ENCODE results near the gene ZNF576. TPM values are rescaled to one million over a fixed set of nuclear protein-coding genes. Genes with fewer than 3 reads are reported as not detected.

ZNF576 gene
- total and polyA plus RNA-seq, 2 of the 4 experiments (the other 2 are of a cell fraction), result 13.8 to 19.5 TPM

DNA sequence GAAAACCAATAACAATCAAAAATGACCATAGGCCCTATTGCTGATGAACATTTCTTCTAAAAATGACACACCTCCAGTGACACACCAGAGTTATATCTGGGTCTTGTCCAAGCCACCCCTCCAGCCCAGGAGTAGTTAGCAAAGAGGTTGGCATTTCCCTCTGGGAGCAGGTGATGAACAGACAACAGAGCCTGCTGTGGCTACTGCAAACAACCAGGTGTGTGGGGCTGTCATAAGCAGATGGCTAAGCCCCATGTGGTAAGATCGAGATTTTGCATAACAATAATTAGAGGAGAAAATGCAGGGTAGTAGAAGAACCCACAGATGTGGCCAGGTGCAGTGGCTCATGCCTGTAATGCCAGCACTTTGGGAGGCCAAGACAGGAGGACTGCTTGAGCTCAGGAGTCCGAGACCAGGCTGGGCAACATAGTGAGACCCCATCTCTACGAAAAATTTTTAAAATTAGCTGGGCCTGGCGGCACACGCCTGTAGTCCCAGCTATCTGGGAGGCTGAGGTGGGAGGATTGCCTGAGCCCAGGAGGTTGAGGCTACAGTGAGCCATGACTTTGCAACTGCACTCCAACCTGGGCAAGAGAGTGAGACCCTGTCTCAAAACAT, 26.1 kb upstream of the ZNF576 start:
- in situ Hi-C loops (cut with MboI; ENCODE audit: low sequenced_read_pairs), result no loop called here
- DNase-seq, result no peak
- 100% methylated on average over 2 of the region's 5 CpGs; no CpG with 5 or more reads in 1 of the 2 experiments for WGBS, 2 experiments (ENCODE audit: extremely low coverage in 2 of 2, insufficient read length in 1 of 2)
- Histone ChIP-seq H3K9me1 (ENCODE audit: insufficient read depth, low read length) (peaks cover 6% of the 10 kb centered on the region; the same call in 1 of the 2 replicates), H3K79me1 (ENCODE audit: low read depth in 1 of 2, low read length in 2 of 2) (peaks cover 37 to 62% of the 10 kb centered on the region in 2 experiments), H2AK5ac (ENCODE audit: low read depth, low read length) (no peak overlapping the region), H2AFZ (replicated peaks; ENCODE audit: low read length, poor library complexity) (no peak overlapping the region), H3K4ac (ENCODE audit: low read depth, low read length) (no peak overlapping the region), H3K56ac (ENCODE audit: extremely low read depth, insufficient read depth, low read length) (no peak overlapping the region), H4K20me1 (ENCODE audit: insufficient read depth, low read length) (no peaks in the 10 kb centered on the region), H2BK5ac (ENCODE audit: low read depth, low read length, poor library complexity, severe bottlenecking) (no peak overlapping the region), H3K9me3 (ENCODE audit: control insufficient read depth, insufficient read depth, low read length) (no peaks in the 10 kb centered on the region), H3K23ac (ENCODE audit: low read depth, low read length) (no peak overlapping the region), H3K4me2 (ENCODE audit: low read depth, low read length) (no peak overlapping the region), H3K4me3 (ENCODE audit: insufficient read depth, low read depth, low read length) (no peak overlapping the region), H2BK120ac (ENCODE audit: low read depth, low read length) (no peak overlapping the region), H3K9ac (ENCODE audit: low read depth, low read length) (no peak overlapping the region), H3K18ac (ENCODE audit: low read depth, low read length) (no peak overlapping the region), H2AK9ac (replicated peaks; ENCODE audit: low read depth, low read length, poor library complexity) (no peak overlapping the region), H4K91ac (ENCODE audit: insufficient read depth, low read depth, low read length) (no peak overlapping the region), H4K8ac (ENCODE audit: low read depth in 2 of 2, low read length in 2 of 2) (no peak overlapping the region), H2BK20ac (ENCODE audit: low read depth, low read length) (no peak overlapping the region), H3K14ac (replicated peaks; ENCODE audit: low read depth, low read length) (no peak overlapping the region), H3K36me3 (ENCODE audit: control insufficient read depth, insufficient read depth, low read length) (0 out of 2 replicates have a peak, but pooled peaks cover 1% of the 10 kb centered on the region), H3K4me1 (ENCODE audit: control insufficient read depth, insufficient read depth, low read length) (peaks cover 5% of the 10 kb centered on the region), H3K27ac (ENCODE audit: insufficient read depth, low read length) (no peak overlapping the region), H4K5ac (ENCODE audit: low read depth, low read length) (no peak overlapping the region), H3K27me3 (ENCODE audit: control insufficient read depth, insufficient read depth, low read length) (no peaks in the 10 kb centered on the region), H2BK15ac (ENCODE audit: low read depth, low read length) (no peak overlapping the region)
- no peak for TF ChIP-seq SMC3 (IDR thresholded peaks at IDR 0.05; ENCODE audit: low read depth, low read length)
- ATAC-seq (ENCODE audit: low read depth), result no peak
- ChIA-PET POLR2A (ENCODE audit: unreplicated experiment) (no interaction called here), CTCF (no interaction called here)
- dilution Hi-C loops (cut with HindIII; ENCODE audit: low sequenced_read_pairs, unreplicated experiment), result no loop called here
- no TSS peak for BruUV-seq (replicated peaks)
- intact Hi-C loops (cut with micrococcal nuclease), result no loop called here

Data from IMR-90 (cell line).